GM19328 (cell line): Measurements from ENCODE around the gene NDUFS2.
"Not testable (repeated sequence)": the region's sequence is repeated elsewhere in the genome, so short reads cannot be mapped to it uniquely, and the experiment has no call there.

Experiments used
- ATAC-seq: cut with Tn5 transposase; IDR thresholded peaks from one replicate; pipeline ENCODE4 v1.9.1; 2021; ENCODE audit warnings: mild to moderate bottlenecking, moderate library complexity; ENCODE audit not compliant: unreplicated experiment

The NDUFS2 gene

GRCh38 chr1:161242313-161242712 is 40.1 kb downstream of the NDUFS2 start:
- ATAC-seq = no peak

- no peak for ATAC-seq
Measured at GRCh38 chr1:161244888-161245287, 42.7 kb downstream of the NDUFS2 start.

- ATAC-seq = not testable (repeated sequence)
Measured at GRCh38 chr1:161250100-161250499, 47.9 kb downstream of the NDUFS2 start.

GRCh38 chr1:161250829-161251228 is 48.7 kb downstream of the NDUFS2 start:
- ATAC-seq = no peak

GRCh38 chr1:161251579-161251978 is 49.4 kb downstream of the NDUFS2 start:
- ATAC-seq = no peak

- not testable (repeated sequence) for ATAC-seq
Measured at GRCh38 chr1:161255302-161255701, 53.1 kb downstream of the NDUFS2 start.

GRCh38 chr1:161255955-161256520 is 53.9 kb downstream of the NDUFS2 start:
- ATAC-seq = not testable (repeated sequence)

- ATAC-seq = not testable (repeated sequence)
Measured at GRCh38 chr1:161257109-161257508, 54.9 kb downstream of the NDUFS2 start.

GRCh38 chr1:161258439-161259344 is 56.5 kb downstream of the NDUFS2 start, which contains the start of gene PCP4L1:
Gene PCP4L1 (plus strand): TSS chr1:161258745. CDS start chr1:161258975, 230 bp downstream.
- ATAC-seq = no peak

- ATAC-seq = no peak
Measured at GRCh38 chr1:161259345-161259702, 57.2 kb downstream of the NDUFS2 start.

- no peak for ATAC-seq
Measured at GRCh38 chr1:161259765-161260164, 57.6 kb downstream of the NDUFS2 start.

GRCh38 chr1:161260376-161261260 is 58.5 kb downstream of the NDUFS2 start:
- no peak for ATAC-seq

- no peak for ATAC-seq
Measured at GRCh38 chr1:161261261-161262235, 59.4 kb downstream of the NDUFS2 start.
